AG09309 (cell line): ENCODE results near the gene UTS2.
A peak's percentile ranks its signal among the peaks of the same experiment; 100 is the strongest.

Experiments
- DNase-seq: peaks from one replicate; pipeline ENCODE4 v3.0.0-alpha.2; 2010; ENCODE audit warnings: low read depth
- H3K4me3 ChIP-seq: 2 replicates; pipeline ENCODE4 v1.5.1; 2011; ENCODE audit warnings: mild to moderate bottlenecking, low read depth, low read length, moderate library complexity; ENCODE audit not compliant: control insufficient read depth
- CTCF ChIP-seq: IDR thresholded peaks from 2 replicates; pipeline ENCODE4 v1.5.1; 2011; ENCODE audit warnings: mild to moderate bottlenecking, low read depth, low read length, inconsistent platforms; ENCODE audit not compliant: insufficient read depth, control insufficient read depth; ENCODE audit errors: missing control alignments

The UTS2 gene

GRCh38 chr1:7888248-7889081 lies 35.6 kb upstream of the UTS2 start:
- DNase-seq, result peak; percentile 45
- no peak for TF ChIP-seq CTCF

DNA sequence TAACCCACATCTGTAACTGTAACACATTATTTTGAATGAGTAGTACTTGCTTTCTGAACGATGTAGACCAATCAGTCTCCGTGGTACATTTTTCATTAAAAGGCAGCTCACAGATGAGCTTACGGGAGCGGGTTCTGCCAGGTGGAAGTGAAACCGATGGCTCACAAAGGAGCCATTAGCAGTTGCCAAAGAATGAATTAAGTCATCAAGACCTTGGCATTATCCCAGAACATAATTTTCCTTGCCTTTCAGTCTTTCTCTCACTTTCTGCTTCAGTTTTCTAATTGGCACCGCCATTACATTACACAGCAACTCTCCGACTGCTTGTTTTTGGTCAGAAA lies 33.5 kb upstream of the UTS2 start:
- no peak for TF ChIP-seq CTCF
- no peak overlapping the region for H3K4me3 ChIP-seq
- DNase-seq, result no peak

More at GRCh38 chr1:7888248-7889081, 35.6 kb upstream of the UTS2 start:
- H3K4me3 ChIP-seq, result no peak overlapping the region

DNA sequence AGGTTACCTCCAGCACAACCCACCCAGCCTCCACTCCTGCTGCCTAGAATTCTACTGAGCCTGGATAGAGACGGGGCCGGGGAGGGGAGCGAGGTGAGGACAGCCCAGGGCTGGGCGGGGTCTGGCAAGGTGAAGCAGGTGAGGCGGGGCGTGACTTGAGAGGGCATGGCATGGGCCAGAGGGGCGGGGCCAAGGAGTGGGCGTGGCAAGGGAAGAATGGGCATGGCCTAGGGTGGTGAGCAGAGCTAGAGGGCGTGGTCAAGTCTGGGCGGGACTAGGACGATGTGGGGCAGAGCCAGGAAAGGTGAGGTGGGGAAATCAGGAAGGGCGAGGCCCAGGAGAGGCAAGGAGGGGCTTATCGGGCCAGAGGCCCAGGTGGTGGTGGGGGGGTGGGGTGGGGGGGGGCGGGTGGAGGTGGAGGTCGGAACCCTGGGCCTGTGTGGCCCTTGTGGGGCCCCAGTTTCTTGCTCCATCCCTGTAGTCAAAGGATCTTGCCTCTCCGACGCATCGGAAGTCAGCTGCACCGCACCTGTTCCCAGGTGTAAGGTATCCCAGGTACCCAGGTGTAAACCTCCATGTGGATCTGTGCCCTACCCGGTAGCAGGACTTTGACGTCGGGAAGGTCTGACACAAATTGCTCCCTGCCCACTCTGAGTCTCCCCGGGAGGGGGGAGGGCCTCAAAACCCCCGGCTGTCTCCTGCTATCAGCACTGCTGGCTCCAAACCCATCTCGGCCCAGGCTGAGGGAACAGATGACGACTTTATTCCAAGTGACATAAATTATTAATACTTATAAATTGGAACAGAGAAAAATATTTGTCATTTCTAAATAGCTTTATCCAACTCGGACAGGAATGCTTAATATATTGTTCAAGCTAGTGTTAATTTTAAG lies 32.9 kb upstream of the UTS2 start:
- no peak for DNase-seq
- no peak overlapping the region for H3K4me3 ChIP-seq

DNA sequence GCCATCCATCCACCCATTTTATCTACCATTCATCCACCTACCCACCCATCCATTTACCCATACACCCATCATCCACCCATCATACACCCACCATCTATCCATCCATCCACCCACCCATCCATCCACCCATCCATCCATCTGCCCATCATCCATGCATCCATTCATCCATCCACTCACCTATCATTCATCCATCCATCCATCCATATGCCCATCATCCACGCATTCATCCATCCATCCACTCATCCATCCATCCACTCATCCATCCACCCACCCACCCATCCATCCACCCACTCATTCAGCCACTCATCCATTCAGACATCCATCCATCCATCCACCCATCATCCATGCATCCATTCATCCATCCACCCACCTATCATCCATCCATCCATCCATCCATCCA lies 31.9 kb upstream of the UTS2 start:
- no peak for DNase-seq
- no peak for TF ChIP-seq CTCF
- H3K4me3 ChIP-seq, result no peak overlapping the region

More for the DNA sequence above, 32.9 kb upstream of the UTS2 start:
- no peak for TF ChIP-seq CTCF

DNA sequence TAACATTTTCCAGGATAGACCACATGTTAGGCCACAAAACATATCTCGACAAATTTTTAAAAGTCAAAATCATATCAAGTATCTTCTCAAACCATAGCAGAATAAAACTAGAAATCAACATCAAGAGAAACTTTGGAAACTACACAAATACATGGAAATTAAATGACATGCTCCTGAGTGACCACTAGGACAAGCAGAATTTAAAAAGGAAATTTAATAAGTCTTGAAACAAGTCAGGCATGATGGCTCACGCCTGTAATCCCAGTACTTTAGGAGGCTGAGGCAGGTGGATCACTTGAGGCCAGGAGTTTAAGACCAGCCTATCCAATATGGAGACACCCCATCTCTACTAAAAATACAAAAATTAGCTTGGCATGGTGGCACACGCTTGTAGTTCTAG lies 26.4 kb upstream of the UTS2 start:
- no peak for DNase-seq

More for the DNA sequence above, 26.4 kb upstream of the UTS2 start:
- H3K4me3 ChIP-seq, result no peak overlapping the region
- TF ChIP-seq CTCF, result no peak
